HG03064 (cell line): ENCODE results near the gene MPL.

Experiments used
- ATAC-seq: cut with Tn5 transposase; IDR thresholded peaks from one replicate; pipeline ENCODE4 v1.9.1; 2021; ENCODE audit warnings: low read depth; ENCODE audit not compliant: unreplicated experiment

Gene MPL

GRCh38 chr1:43351421-43352350, 14.1 kb downstream of the MPL start:
- no peak for ATAC-seq

- no peak for ATAC-seq
Measured at GRCh38 chr1:43352351-43352705, 14.7 kb downstream of the MPL start.

- ATAC-seq, result no peak
Measured at GRCh38 chr1:43352881-43353280, 15.3 kb downstream of the MPL start.

GRCh38 chr1:43354471-43354870, 16.9 kb downstream of the MPL start:
- no peak for ATAC-seq

DNA sequence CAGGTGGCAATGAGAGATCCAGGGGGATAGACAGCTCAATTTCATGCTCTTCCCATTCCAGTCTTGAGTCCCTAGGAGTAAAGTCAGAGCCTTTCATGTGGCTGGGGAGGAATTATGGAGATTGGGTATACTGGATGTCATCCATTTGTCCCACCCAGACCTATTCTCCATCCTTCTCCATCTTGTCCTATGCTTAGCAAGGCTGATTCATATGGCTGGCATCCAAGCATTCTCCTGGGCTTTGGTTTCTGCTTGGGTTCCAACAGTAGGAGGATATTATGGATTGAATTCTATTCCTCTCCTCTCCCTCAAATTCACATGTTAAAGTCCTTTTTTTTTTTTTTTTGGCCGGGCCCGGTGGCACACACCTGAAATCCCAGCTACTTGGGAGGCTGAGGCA, 17.3 kb downstream of the MPL start:
- no peak for ATAC-seq

- no peak for ATAC-seq
Measured at GRCh38 chr1:43357251-43357650, 19.6 kb downstream of the MPL start.

- no peak for ATAC-seq
Measured at GRCh38 chr1:43358121-43358745, 20.6 kb downstream of the MPL start.

DNA sequence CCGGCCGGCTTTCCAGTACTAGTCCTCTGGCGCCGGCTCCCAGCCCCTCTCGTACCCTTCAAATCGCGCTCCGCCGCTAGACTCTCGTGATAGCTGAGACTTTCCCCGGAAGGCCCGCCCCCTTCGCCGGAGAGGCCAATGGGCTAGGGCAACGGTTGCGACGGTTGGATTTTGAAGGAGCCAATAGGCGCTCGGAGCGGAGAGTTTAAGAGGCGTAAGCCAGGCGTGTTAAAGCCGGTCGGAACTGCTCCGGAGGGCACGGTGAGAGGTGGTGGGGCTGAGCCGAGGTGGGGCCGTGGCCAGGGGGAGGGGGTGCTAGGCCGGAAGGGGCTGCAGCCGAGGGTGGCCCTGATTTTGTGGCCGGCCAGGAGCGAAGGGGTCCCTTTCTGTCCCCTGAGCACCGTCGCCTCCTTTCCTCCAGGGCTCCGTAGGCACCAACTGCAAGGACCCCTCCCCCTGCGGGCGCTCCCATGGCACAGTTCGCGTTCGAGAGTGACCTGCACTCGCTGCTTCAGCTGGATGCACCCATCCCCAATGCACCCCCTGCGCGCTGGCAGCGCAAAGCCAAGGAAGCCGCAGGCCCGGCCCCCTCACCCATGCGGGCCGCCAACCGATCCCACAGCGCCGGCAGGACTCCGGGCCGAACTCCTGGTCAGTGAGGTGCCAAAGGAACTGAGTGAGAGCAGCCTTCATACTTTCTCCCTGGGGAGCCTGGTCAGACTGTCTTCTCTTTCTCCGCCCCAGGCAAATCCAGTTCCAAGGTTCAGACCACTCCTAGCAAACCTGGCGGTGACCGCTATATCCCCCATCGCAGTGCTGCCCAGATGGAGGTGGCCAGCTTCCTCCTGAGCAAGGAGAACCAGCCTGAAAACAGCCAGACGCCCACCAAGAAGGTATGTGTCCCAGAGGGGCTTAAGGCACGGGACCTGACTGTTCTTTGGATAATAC, 21.4 kb downstream of the MPL start, which contains the start of gene CDC20:
TSS of gene CDC20 (plus strand) at position 236 of the 948 bp plus-strand sequence. CDS start at position 471, 235 bp downstream.
- peak; percentile 94 for ATAC-seq

DNA sequence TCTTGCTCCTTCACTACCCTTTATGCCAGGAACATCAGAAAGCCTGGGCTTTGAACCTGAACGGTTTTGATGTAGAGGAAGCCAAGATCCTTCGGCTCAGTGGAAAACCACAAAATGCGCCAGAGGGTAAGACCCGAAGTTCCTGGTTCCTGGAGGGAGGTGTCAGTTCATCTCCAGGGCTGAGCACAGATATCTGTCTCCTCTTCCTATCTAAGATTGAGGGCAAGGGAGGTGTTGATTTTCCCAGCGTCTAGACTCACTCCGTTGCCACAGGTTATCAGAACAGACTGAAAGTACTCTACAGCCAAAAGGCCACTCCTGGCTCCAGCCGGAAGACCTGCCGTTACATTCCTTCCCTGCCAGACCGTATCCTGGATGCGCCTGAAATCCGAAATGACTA, 22.1 kb downstream of the MPL start:
- no peak for ATAC-seq

DNA sequence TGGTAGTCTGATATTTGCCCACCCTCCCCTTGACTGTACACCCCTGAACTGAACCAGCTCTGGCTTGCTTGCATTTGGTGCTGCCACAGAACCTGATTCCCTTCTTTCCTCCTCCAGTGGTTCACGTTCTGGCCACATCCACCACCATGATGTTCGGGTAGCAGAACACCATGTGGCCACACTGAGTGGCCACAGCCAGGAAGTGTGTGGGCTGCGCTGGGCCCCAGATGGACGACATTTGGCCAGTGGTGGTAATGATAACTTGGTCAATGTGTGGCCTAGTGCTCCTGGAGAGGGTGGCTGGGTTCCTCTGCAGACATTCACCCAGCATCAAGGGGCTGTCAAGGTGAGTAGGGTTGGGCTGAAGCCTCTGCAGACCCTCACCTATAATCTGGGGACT, 23.0 kb downstream of the MPL start:
- no peak for ATAC-seq

- no peak for ATAC-seq
Measured at GRCh38 chr1:43363283-43363934, 25.8 kb downstream of the MPL start.

GRCh38 chr1:43363935-43364525, 26.4 kb downstream of the MPL start:
- ATAC-seq, result no peak

DNA sequence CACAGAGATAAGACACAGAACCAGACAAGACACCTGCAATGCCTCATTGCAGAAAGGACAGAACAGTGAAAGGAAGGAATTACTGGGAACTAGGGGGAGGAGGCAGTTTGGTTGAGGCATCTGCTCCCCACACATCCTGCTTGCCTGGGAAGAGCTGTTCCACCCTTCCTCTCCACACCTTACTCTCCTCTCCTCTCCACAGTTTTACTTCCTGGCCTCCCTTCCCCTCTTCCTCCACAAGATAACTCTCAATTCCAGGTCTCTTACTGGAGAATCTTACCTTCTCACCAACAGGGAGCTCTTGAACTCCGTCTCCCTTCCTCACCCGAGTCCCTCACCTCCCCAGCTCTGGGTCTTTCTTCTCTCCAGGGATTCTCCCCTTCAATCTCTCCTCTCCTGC, 28.1 kb downstream of the MPL start:
- no peak for ATAC-seq

GRCh38 chr1:43366179-43366578, 28.6 kb downstream of the MPL start:
- no peak for ATAC-seq

DNA sequence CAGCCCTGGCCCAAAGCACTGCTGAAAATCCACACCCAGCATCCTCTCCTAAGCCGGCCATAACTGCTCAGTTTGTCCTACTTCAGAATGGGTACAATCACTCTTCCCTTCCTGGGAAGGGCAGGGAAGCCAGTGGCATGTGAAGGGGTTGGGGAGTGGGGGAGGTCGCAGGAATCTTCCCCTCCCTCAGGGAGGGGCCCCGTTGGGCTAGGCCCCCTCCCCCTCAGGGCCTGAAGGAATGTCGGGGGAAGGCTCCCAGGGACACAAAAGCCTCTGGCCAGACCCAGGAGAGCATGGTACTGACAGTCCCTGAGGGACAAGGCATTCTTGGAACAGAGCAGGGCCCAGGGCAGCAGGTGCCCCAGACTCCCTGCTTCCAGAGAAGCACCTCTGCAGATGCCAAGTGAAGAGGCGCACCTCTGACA, 29.0 kb downstream of the MPL start:
- no peak for ATAC-seq

GRCh38 chr1:43367026-43367903, 29.6 kb downstream of the MPL start:
- peak; percentile 32 for ATAC-seq

DNA sequence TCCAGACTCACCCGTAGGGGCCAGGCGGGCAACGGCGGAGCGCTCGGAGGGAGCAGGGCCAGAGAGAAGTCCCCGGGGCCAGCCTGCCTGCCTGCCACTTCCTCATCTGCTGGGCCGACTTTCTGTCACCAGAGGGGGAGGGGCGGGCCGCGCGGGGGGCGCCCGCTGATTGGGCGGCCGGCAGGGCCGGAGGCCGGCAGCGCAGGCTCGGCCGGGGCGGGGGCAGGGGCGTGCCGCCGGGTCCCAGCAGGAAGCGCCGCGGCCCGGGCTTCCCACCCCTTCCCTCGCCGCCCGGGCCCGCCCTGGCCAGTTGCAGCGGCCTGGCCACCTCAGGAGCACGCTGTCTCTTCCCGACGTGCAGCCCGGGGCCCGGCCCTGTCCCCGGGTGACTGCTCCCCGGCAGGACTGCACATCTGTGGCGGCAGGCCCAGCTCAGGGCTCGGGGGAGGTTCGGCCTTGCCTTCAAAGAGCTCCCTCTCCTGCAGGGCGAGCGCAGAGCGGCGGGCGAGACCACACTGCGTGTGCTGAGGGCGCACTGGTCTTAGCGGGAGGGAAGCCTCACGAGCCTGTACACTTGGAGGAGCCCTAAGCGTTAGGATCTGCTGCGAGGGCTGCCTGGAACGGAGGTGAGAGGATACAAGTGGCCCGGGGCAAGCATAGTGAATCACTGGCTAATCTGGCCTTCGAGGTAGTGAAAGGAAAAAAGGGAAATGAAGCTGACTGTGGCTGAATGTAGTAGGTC, 30.5 kb downstream of the MPL start, which contains the start of gene ELOVL1:
TSS of gene ELOVL1 (minus strand) at position 108 of the 742 bp plus-strand sequence. CDS start 2,402 bp downstream, outside the sequence.
- ATAC-seq, result peak; percentile 71

DNA sequence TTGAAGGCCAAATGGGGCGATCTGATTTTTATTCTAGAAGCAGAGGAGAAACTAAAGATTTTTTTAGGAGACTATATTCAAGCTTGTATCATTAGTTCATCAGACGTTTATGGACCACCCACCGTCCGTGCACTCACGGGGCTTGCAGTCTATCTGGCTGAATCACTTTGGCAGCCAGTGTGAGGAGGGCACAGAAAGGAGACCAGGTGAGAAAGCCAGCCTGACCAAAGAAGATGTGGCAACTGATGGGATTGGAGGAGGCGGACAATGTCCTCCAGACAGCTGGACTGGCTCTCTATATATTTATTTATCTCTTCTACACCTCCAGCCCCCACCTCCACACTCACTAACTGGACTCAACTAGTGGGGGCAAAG, 31.0 kb downstream of the MPL start:
- ATAC-seq, result no peak
